OCI-LY7 (cell line): ENCODE data around the gene S1PR4. TPM values are rescaled to one million over a fixed set of nuclear protein-coding genes. Genes with fewer than 3 reads are reported as not detected.

Source experiments
- BruUV-seq: library from RNA; stranded (reverse); fragments of 400-500 nt; replicated peaks from 2 replicates; lab custom pipeline; 2021; lab: Mats Ljungman, UMichigan
- CTCF ChIA-PET: fragments of 300-600 bp; sonication (Branson Sonifier 250); formaldehyde crosslinking; loops from one replicate; lab custom pipeline; 2022; ENCODE audit warnings: antibody characterized with exemption; ENCODE audit not compliant: unreplicated experiment; lab: Charles Lee
- POLR2A ChIA-PET: fragments of 300-600 bp; sonication (Branson Sonifier 250); formaldehyde crosslinking; loops from one replicate; lab custom pipeline; 2022; ENCODE audit warnings: antibody characterized with exemption; lab: Charles Lee
- DNase-seq: peaks from one replicate; pipeline ENCODE4 v3.0.0-alpha.2; 2015; ENCODE audit warnings: low spot score
- H2AFZ ChIP-seq: fragments of 200-600 bp; sonication (generic), shearing (Covaris generic); 2 replicates; pipeline ENCODE4 v1.6.1; 2014; ENCODE audit warnings: mild to moderate bottlenecking, antibody characterized with exemption, low read length, moderate library complexity
- H3K27ac ChIP-seq: fragments of 200-600 bp; sonication (generic); 2 replicates; pipeline ENCODE4 v1.5.1; 2014; ENCODE audit warnings: mixed run types, low read depth, mild to moderate bottlenecking, moderate library complexity, low read length, inconsistent platforms; ENCODE audit not compliant: poor library complexity, severe bottlenecking
- H3K36me3 ChIP-seq: fragments of 200-600 bp; sonication (generic); 2 replicates; pipeline ENCODE4 v1.6.1; 2014; ENCODE audit warnings: mild to moderate bottlenecking, antibody characterized with exemption, low read length, moderate library complexity, mixed read lengths; ENCODE audit not compliant: insufficient read depth
- H3K4me1 ChIP-seq: fragments of 200-600 bp; sonication (generic); 2 replicates; pipeline ENCODE4 v1.5.1; 2014; ENCODE audit warnings: mild to moderate bottlenecking, low read length; ENCODE audit not compliant: insufficient read depth, poor library complexity, severe bottlenecking
- H3K4me2 ChIP-seq: fragments of 200-600 bp; sonication (generic); 2 replicates; pipeline ENCODE4 v1.6.1; 2014; ENCODE audit warnings: mild to moderate bottlenecking, low read length
- H3K4me3 ChIP-seq: fragments of 200-600 bp; sonication (generic); 2 replicates; pipeline ENCODE4 v1.5.1; 2014; ENCODE audit warnings: mild to moderate bottlenecking, low read depth, low read length; ENCODE audit not compliant: poor library complexity, severe bottlenecking
- H3K79me2 ChIP-seq: fragments of 200-600 bp; sonication (generic); 2 replicates; pipeline ENCODE4 v1.6.1; 2016; ENCODE audit warnings: low read depth, mild to moderate bottlenecking, low read length, moderate library complexity, mixed read lengths; ENCODE audit not compliant: insufficient read depth
- H3K9me2 ChIP-seq: fragments of 200-600 bp; sonication (generic); 2 replicates; pipeline ENCODE4 v1.6.1; 2016; ENCODE audit warnings: mild to moderate bottlenecking, low read length, mixed read lengths; ENCODE audit not compliant: insufficient read depth
- H3K9me3 ChIP-seq: fragments of 200-600 bp; sonication (generic); 2 replicates; pipeline ENCODE4 v1.6.1; 2014; ENCODE audit warnings: mild to moderate bottlenecking, mixed run types, low read length, mixed read lengths
- H4K20me1 ChIP-seq: fragments of 200-600 bp; sonication (generic); 2 replicates; pipeline ENCODE4 v1.6.1; 2014; ENCODE audit warnings: mild to moderate bottlenecking, antibody characterized with exemption, low read length, moderate library complexity, mixed read lengths; ENCODE audit not compliant: insufficient read depth
- EZH2phosphoT487 ChIP-seq: fragments of 200-600 bp; sonication (generic); IDR thresholded peaks from 2 replicates; pipeline ENCODE4 v1.6.1; 2018; ENCODE audit warnings: low read depth, borderline replicate concordance, mild to moderate bottlenecking, mixed run types, antibody characterized with exemption, low read length, moderate library complexity, mixed read lengths
- intact Hi-C: fragments of 100-400 bp; cut with micrococcal nuclease; formaldehyde crosslinking; loops from one replicate; pipeline ENCODE4 v1.10.0; 2022; ENCODE audit not compliant: unreplicated experiment
- total RNA-seq, 2 experiments: library from RNA; depleted of rRNA in 1 of 2; stranded (reverse); fragments of >200 nt in 1 of 2; shearing (Covaris generic) in 1 of 2; gene quantifications; 2 replicates each; pipeline ENCODE4 v1.2.3, GENCODE V29; 2014 to 2022
- TF ChIP-seq, protein P1 (sequence below): fragments of 200-600 bp; sonication (generic); conservative IDR thresholded peaks from 2 replicates; pipeline ENCODE4 v1.5.1; 2014; ENCODE audit warnings: mild to moderate bottlenecking, antibody characterized with exemption, low read length, moderate library complexity, mixed read lengths

Gene S1PR4
- total RNA-seq, 2 experiments from 2014 or later = 25.8 to 34.1 TPM

DNA sequence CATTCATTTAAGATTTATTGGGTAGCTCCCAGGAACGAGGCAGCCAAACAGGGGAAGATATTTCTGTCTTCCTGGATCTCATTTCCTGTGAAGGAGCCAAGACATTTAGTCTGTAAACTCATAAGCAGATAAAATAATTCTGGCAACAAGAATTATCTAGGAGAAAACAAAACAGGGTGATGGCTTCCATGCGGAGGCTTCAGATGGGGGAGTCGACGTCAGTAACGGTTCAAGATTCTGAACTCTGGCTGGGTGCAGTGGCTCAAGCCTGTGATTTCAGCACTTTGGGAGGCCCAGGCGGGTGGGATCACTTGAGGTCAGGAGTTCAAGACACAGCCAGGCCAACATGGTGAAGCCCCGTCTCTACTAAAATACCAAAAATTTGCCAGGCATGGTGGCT, 41.5 kb upstream of the S1PR4 start:
- Histone ChIP-seq H3K9me2 (no peaks in the 10 kb centered on the region), H3K27ac (no peak overlapping the region), H3K79me2 (no peaks in the 10 kb centered on the region), H2AFZ (no peak overlapping the region), H3K4me3 (no peak overlapping the region), H4K20me1 (no peaks in the 10 kb centered on the region), H3K36me3 (no peaks in the 10 kb centered on the region), H3K4me2 (no peak overlapping the region), H3K9me3 (no peaks in the 10 kb centered on the region), H3K4me1 (peaks cover 14% of the 10 kb centered on the region)
- ChIA-PET CTCF (interaction anchor here (0.5 kb wide), 1 partner anchor 48 kb away, joined by 3 read pairs; no protein-coding TSS in a partner anchor), POLR2A (no interaction called here)
- intact Hi-C loops = no loop called here
- TF ChIP-seq, protein P1, sequence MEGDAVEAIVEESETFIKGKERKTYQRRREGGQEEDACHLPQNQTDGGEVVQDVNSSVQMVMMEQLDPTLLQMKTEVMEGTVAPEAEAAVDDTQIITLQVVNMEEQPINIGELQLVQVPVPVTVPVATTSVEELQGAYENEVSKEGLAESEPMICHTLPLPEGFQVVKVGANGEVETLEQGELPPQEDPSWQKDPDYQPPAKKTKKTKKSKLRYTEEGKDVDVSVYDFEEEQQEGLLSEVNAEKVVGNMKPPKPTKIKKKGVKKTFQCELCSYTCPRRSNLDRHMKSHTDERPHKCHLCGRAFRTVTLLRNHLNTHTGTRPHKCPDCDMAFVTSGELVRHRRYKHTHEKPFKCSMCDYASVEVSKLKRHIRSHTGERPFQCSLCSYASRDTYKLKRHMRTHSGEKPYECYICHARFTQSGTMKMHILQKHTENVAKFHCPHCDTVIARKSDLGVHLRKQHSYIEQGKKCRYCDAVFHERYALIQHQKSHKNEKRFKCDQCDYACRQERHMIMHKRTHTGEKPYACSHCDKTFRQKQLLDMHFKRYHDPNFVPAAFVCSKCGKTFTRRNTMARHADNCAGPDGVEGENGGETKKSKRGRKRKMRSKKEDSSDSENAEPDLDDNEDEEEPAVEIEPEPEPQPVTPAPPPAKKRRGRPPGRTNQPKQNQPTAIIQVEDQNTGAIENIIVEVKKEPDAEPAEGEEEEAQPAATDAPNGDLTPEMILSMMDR = no peak
- no peak for TF ChIP-seq EZH2phosphoT487
- BruUV-seq = no TSS peak
- DNase-seq = no peak

DNA sequence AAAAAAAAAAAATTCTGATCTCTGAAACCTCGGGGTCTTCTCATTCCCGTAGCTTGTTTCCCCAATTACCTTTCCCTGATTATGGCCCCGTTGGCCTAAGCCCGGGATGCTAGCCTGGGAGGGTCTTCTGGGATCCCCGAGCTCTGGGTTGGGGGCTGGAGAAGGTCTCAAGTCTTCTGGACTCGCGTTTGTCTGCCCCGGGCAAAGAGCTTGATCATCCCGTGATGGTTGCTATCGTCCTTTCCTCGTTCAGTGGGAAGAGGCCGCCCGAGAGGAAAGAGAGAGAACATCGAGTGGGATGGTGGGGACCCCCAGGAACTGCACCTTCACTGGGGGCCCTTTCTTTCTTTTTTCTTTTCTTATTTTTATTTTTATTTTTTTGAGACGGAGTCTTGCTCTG, 40.3 kb upstream of the S1PR4 start:
- H3K9me2 ChIP-seq = no peaks in the 10 kb centered on the region
- no peaks in the 10 kb centered on the region for H3K9me3 ChIP-seq
- H2AFZ ChIP-seq = no peak overlapping the region
- intact Hi-C loops = no loop called here
- H3K27ac ChIP-seq = no peak overlapping the region
- no peak overlapping the region for H3K4me2 ChIP-seq
- H3K4me3 ChIP-seq = no peak overlapping the region
- TF ChIP-seq, protein P1 = no peak
- no peak for TF ChIP-seq EZH2phosphoT487
- H3K36me3 ChIP-seq = no peaks in the 10 kb centered on the region
- CTCF ChIA-PET = no interaction called here
- BruUV-seq = no TSS peak
- H4K20me1 ChIP-seq = no peaks in the 10 kb centered on the region
- no peak for DNase-seq
- H3K4me1 ChIP-seq = peaks cover 15% of the 10 kb centered on the region
- POLR2A ChIA-PET = no interaction called here
- H3K79me2 ChIP-seq = no peaks in the 10 kb centered on the region

DNA sequence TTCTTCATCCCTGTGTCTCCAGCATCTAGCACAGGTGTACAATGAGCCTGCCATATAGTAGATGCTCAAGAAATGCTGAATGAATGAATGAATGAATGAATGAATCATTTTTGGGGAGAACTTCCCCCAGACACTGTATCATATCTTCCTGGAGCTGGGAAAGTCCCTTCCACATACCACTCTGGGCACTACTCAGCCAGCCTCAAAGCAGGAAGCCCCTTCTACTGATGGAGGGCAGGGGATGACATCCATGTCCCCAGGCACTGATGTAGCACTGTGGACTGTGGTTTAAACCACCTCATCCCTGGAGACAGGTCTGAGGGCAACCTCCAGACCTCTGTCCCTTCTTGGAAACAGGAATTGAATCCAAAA, 37.9 kb upstream of the S1PR4 start:
- Histone ChIP-seq H3K9me3 (no peaks in the 10 kb centered on the region), H3K9me2 (no peaks in the 10 kb centered on the region), H4K20me1 (no peaks in the 10 kb centered on the region), H3K4me2 (no peak overlapping the region), H3K27ac (no peak overlapping the region), H3K36me3 (no peaks in the 10 kb centered on the region), H3K4me3 (no peak overlapping the region), H2AFZ (no peak overlapping the region), H3K79me2 (no peaks in the 10 kb centered on the region), H3K4me1 (peaks cover 15% of the 10 kb centered on the region)
- TF ChIP-seq, protein P1 = no peak
- TF ChIP-seq EZH2phosphoT487 = no peak
- ChIA-PET CTCF (interaction anchor here (0.6 kb wide), 1 partner anchor 164 kb away, joined by 7 read pairs; no protein-coding TSS in a partner anchor), POLR2A (interaction anchor here (0.6 kb wide), 1 partner anchor 105 kb away, joined by 7 read pairs; no protein-coding TSS in a partner anchor)
- no TSS peak for BruUV-seq
- intact Hi-C loops = no loop called here
- no peak for DNase-seq
